ENCODE results near the gene AGRN.
"Not testable (repeated sequence)": the region's sequence is repeated elsewhere in the genome, so short reads cannot be mapped to it uniquely, and the experiment has no call there.

Gene AGRN

GRCh38 chr1:1094981-1095380 is 75.1 kb downstream of the AGRN start:
- no peak for ATAC-seq

GRCh38 chr1:1096136-1096535 is 76.2 kb downstream of the AGRN start:
- ATAC-seq, result not testable (repeated sequence)

GRCh38 chr1:1098681-1099421 is 78.9 kb downstream of the AGRN start:
- peak in 1 of 2 donors; percentile 95 for ATAC-seq

DNA sequence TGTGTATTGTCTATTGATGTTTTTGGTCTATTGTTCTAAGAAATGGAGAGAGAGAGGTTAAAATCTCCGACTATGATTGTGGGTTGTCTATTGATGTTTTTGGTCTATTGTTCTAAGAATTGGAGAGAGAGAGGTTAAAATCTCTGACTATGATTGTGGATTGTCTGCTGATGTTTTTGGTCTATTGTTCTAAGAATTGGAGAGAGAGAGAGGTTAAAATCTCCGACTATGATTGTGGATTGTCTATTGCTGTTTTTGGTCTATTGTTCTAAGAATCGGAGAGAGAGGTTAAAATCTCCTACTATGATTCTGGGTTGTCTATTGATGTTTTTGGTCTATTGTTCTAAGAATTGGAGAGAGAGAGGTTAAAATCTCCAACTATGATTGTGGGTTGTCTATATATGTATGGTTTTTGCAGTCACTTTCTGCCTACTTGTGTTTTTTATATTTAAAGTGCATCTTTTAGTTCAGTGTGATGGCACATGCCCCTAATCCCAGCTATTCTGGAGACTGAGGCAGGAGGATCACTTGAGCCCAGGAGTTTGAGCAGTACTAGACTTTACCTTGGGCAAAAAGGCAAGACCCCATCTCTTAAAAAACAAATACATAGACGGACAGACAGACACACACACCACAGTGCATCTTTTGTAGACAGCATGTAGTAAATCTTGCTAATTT is 79.7 kb downstream of the AGRN start:
- peak in 1 of 2 donors; percentile 50 for ATAC-seq

- ATAC-seq, result no peak
Observed at GRCh38 chr1:1100296-1100695, 80.4 kb downstream of the AGRN start.

DNA sequence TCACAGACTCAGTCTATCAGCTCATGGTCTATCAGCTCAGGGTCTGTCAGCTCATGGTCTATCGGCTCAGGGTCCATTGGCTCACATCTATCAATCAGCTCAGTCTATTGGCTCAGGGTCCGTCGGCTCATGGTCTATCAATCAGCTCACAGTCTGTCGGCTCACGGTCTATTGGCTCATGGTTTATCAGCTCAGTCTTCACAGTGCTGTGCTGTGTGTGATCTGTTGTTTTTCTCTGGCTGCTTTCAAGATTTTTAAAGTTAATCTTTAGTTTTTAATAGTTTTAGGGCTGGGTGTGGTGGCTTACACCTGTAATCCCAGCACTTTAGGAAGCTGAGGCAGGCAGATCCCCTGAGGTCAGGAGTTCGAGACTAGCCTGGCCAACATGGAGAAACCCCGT is 81.6 kb downstream of the AGRN start:
- ATAC-seq, result no peak

- ATAC-seq, result peak in 1 of 2 donors; percentile 69
Observed at GRCh38 chr1:1104152-1104551, 84.2 kb downstream of the AGRN start.

All from activated CD4-positive, CD25-positive, alpha-beta regulatory T cell treated with anti-CD3 and anti-CD28 coated beads, Interleukin-2, amount 50 U/mL, for 24 hours (primary cell).